Tibial artery (tissue), 4 donors: ENCODE results near the gene XPO6.

ENCODE experiments used
- DNase-seq, 2 donors: peaks; one replicate each; pipeline ENCODE4 v3.0.0-alpha.2; 2019
- H3K27ac ChIP-seq, 2 donors: fragments of 200-600 bp; sonication (generic) in 1 of 2; 1 replicate in 1 of 2; 2 replicates in 1 of 2; pipeline ENCODE4 v1.5.1; 2018 to 2019; ENCODE audit warnings: mild to moderate bottlenecking in 1 of 2
- H3K27me3 ChIP-seq, 2 donors: fragments of 200-600 bp; sonication (generic) in 1 of 2; one replicate each; pipeline versions ENCODE4 v1.5.1 to v1.6.0; 2016 to 2019
- H3K36me3 ChIP-seq, 3 donors: fragments of 200-600 bp; sonication (generic) in 2 of 3; one replicate each; pipeline ENCODE4 v1.5.1; 2016 to 2019; ENCODE audit warnings: mild to moderate bottlenecking in 2 of 3
- H3K4me1 ChIP-seq, 4 donors: fragments of 200-600 bp; sonication (generic) in 2 of 4; 1 replicate in 3 of 4; 2 replicates in 1 of 4; pipeline ENCODE4 v1.5.1; 2016 to 2019
- H3K4me3 ChIP-seq, 2 donors: fragments of 200-600 bp; sonication (generic) in 1 of 2; 1 replicate in 1 of 2; 2 replicates in 1 of 2; pipeline ENCODE4 v1.5.1; 2018 to 2019; ENCODE audit warnings: mild to moderate bottlenecking in 2 of 2
- H3K9me3 ChIP-seq, 3 donors: fragments of 200-600 bp; sonication (generic) in 1 of 3; one replicate each; pipeline ENCODE4 v1.5.1; 2016 to 2019
- CTCF ChIP-seq, 2 experiments: fragments of 200-600 bp in 1 of 2; fragments of 450-650 bp in 1 of 2; IDR thresholded peaks; one replicate each; pipeline ENCODE4 v1.5.1; 2017 to 2019; ENCODE audit warnings: antibody characterized with exemption in 2 of 2, mild to moderate bottlenecking in 1 of 2, moderate library complexity in 1 of 2
- intact Hi-C: fragments of 100-400 bp; cut with DNase I; formaldehyde crosslinking; loops from one replicate; pipeline ENCODE4 v1.15.0; 2023; ENCODE audit warnings: low total_unique reads

The XPO6 gene

GRCh38 chr16:28188085-28188916 lies 23.5 kb downstream of the XPO6 start:
- TF ChIP-seq CTCF (IDR thresholded peaks at IDR 0.05): no peak
- no peak for DNase-seq
- no peak overlapping the region for H3K27ac ChIP-seq
- H3K27me3 ChIP-seq: no peaks in the 10 kb centered on the region
- intact Hi-C loops: no loop called here
- H3K9me3 ChIP-seq: no peaks in the 10 kb centered on the region
- peaks cover 0 to 13% (median 4%) of the 10 kb centered on the region in 4 donors for H3K4me1 ChIP-seq
- no peaks in the 10 kb centered on the region for H3K36me3 ChIP-seq
- H3K4me3 ChIP-seq: no peak overlapping the region

GRCh38 chr16:28187595-28188004 lies 24.2 kb downstream of the XPO6 start:
- Histone ChIP-seq H3K27me3 (no peaks in the 10 kb centered on the region), H3K27ac (no peak overlapping the region), H3K4me3 (no peak overlapping the region), H3K36me3 (no peaks in the 10 kb centered on the region), H3K4me1 (peaks cover 0 to 11% (median 4%) of the 10 kb centered on the region in 4 donors), H3K9me3 (no peaks in the 10 kb centered on the region)
- intact Hi-C loops: no loop called here
- DNase-seq: no peak
- no peak for TF ChIP-seq CTCF (IDR thresholded peaks at IDR 0.05)

- DNase-seq: no peak
- Histone ChIP-seq H3K4me3 (no peak overlapping the region), H3K9me3 (no peaks in the 10 kb centered on the region), H3K36me3 (no peaks in the 10 kb centered on the region), H3K27ac (no peak overlapping the region), H3K27me3 (no peaks in the 10 kb centered on the region), H3K4me1 (peaks cover 0 to 17% (median 7%) of the 10 kb centered on the region in 4 donors)
- no peak for TF ChIP-seq CTCF (IDR thresholded peaks at IDR 0.05)
- intact Hi-C loops: no loop called here
Measured at GRCh38 chr16:28186752-28187151, 25.0 kb downstream of the XPO6 start.

- no peak overlapping the region for H3K4me3 ChIP-seq
- no peak for TF ChIP-seq CTCF (IDR thresholded peaks at IDR 0.05)
- H3K9me3 ChIP-seq: no peaks in the 10 kb centered on the region
- intact Hi-C loops: no loop called here
- peaks cover 0 to 27% (median 16%) of the 10 kb centered on the region in 4 donors for H3K4me1 ChIP-seq
- H3K27ac ChIP-seq: no peak overlapping the region
- H3K27me3 ChIP-seq: no peaks in the 10 kb centered on the region
- no peaks in the 10 kb centered on the region for H3K36me3 ChIP-seq
- no peak for DNase-seq
Measured at GRCh38 chr16:28185696-28186095, 26.1 kb downstream of the XPO6 start.

GRCh38 chr16:28184625-28185024 lies 27.1 kb downstream of the XPO6 start:
- no peak for TF ChIP-seq CTCF (IDR thresholded peaks at IDR 0.05)
- Histone ChIP-seq H3K4me3 (no peak overlapping the region), H3K27ac (no peak overlapping the region), H3K36me3 (peaks cover 0 to under 1% (median 0%) of the 10 kb centered on the region in 3 donors), H3K4me1 (peaks cover 0 to 35% (median 20%) of the 10 kb centered on the region in 4 donors), H3K9me3 (no peaks in the 10 kb centered on the region), H3K27me3 (no peaks in the 10 kb centered on the region)
- intact Hi-C loops: no loop called here
- no peak for DNase-seq
